Kidney epithelial cell (primary cell): ENCODE data around the gene TBC1D22A. TPM values are rescaled to one million over a fixed set of nuclear protein-coding genes. Genes with fewer than 3 reads are reported as not detected.

Experiments used
- DNase-seq: peaks from one replicate; pipeline ENCODE4 v3.0.0-alpha.2; 2010; ENCODE audit warnings: low read depth
- H3K27me3 ChIP-seq: 2 replicates; pipeline ENCODE4 v1.6.0; 2011; ENCODE audit warnings: low read length; ENCODE audit not compliant: control insufficient read depth, insufficient read depth
- H3K36me3 ChIP-seq: 2 replicates; pipeline ENCODE4 v1.5.1; 2011; ENCODE audit warnings: low read length; ENCODE audit not compliant: control insufficient read depth, insufficient read depth
- H3K4me3 ChIP-seq: 2 replicates; pipeline ENCODE4 v1.5.1; 2011; ENCODE audit warnings: low read depth, mild to moderate bottlenecking, control low read depth, low read length
- CTCF ChIP-seq: IDR thresholded peaks from 2 replicates; pipeline ENCODE4 v1.5.1; 2011; ENCODE audit warnings: mild to moderate bottlenecking, moderate library complexity, low read length, control low read depth, inconsistent platforms; ENCODE audit not compliant: insufficient read depth, poor library complexity, severe bottlenecking
- total RNA-seq: library from RNA; depleted of rRNA; stranded (reverse); fragments of >200 nt; gene quantifications from 2 replicates; pipeline ENCODE4 v1.2.3, GENCODE V29; 2015

The TBC1D22A gene
- total RNA-seq, 1 donor from 2014 or later = 25.7 TPM

- TF ChIP-seq CTCF = no peak
- no peaks in the 10 kb centered on the region for H3K36me3 ChIP-seq
- no peaks in the 10 kb centered on the region for H3K27me3 ChIP-seq
- DNase-seq = no peak
- H3K4me3 ChIP-seq = no peak overlapping the region
These were observed 443.1 kb downstream of the TBC1D22A start for GRCh38 chr22:47205554-47205953.

- no peak overlapping the region for H3K4me3 ChIP-seq
- TF ChIP-seq CTCF = no peak
These were observed 443.7 kb downstream of the TBC1D22A start for GRCh38 chr22:47206164-47206563.

GRCh38 chr22:47206666-47207218 lies 444.3 kb downstream of the TBC1D22A start:
- no peak for TF ChIP-seq CTCF
- no peaks in the 10 kb centered on the region for H3K36me3 ChIP-seq

More at GRCh38 chr22:47206164-47206563, 443.7 kb downstream of the TBC1D22A start:
- Histone ChIP-seq H3K27me3 (no peaks in the 10 kb centered on the region), H3K36me3 (no peaks in the 10 kb centered on the region)
- no peak for DNase-seq

GRCh38 chr22:47207387-47207786 lies 444.9 kb downstream of the TBC1D22A start:
- no peak for TF ChIP-seq CTCF
- H3K36me3 ChIP-seq = no peaks in the 10 kb centered on the region
- no peak for DNase-seq
- no peak overlapping the region for H3K4me3 ChIP-seq
- no peaks in the 10 kb centered on the region for H3K27me3 ChIP-seq

More at GRCh38 chr22:47206666-47207218, 444.3 kb downstream of the TBC1D22A start:
- no peaks in the 10 kb centered on the region for H3K27me3 ChIP-seq
- DNase-seq = no peak
- no peak overlapping the region for H3K4me3 ChIP-seq

- no peak for DNase-seq
- Histone ChIP-seq H3K36me3 (no peaks in the 10 kb centered on the region), H3K27me3 (no peaks in the 10 kb centered on the region), H3K4me3 (no peak overlapping the region)
- no peak for TF ChIP-seq CTCF
These were observed 445.6 kb downstream of the TBC1D22A start for GRCh38 chr22:47207846-47208554.
